ENCODE measurements around the gene RTN1. TPM values are rescaled to one million over a fixed set of nuclear protein-coding genes. Genes with fewer than 3 reads are reported as not detected.

RTN1 gene
- total RNA-seq, 4 donors from 2014 or later = 2.4 to 4.9 (median 4.6) TPM; not detected in 1

- Histone ChIP-seq H3K9me3 (no peaks in the 10 kb centered on the region), H3K27me3 (no peaks in the 10 kb centered on the region), H3K36me3 (no peaks in the 10 kb centered on the region), H3K4me3 (no peak overlapping the region), H3K27ac (no peak overlapping the region), H3K4me1 (peaks cover 0 to 4% (median 0%) of the 10 kb centered on the region in 4 donors)
- 69 to 71% methylated on average over 6 to 10 of the region's 10 CpGs for WGBS, 2 donors (ENCODE audit: low coverage in 1 of 2)
- TF ChIP-seq, protein P1, sequence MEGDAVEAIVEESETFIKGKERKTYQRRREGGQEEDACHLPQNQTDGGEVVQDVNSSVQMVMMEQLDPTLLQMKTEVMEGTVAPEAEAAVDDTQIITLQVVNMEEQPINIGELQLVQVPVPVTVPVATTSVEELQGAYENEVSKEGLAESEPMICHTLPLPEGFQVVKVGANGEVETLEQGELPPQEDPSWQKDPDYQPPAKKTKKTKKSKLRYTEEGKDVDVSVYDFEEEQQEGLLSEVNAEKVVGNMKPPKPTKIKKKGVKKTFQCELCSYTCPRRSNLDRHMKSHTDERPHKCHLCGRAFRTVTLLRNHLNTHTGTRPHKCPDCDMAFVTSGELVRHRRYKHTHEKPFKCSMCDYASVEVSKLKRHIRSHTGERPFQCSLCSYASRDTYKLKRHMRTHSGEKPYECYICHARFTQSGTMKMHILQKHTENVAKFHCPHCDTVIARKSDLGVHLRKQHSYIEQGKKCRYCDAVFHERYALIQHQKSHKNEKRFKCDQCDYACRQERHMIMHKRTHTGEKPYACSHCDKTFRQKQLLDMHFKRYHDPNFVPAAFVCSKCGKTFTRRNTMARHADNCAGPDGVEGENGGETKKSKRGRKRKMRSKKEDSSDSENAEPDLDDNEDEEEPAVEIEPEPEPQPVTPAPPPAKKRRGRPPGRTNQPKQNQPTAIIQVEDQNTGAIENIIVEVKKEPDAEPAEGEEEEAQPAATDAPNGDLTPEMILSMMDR (IDR thresholded peaks at IDR 0.05) = no peak
- TF ChIP-seq EP300 (IDR thresholded peaks at IDR 0.05; ENCODE audit: low read depth) (no peak), POLR2AphosphoS5 (IDR thresholded peaks at IDR 0.05) (no peak), POLR2A (IDR thresholded peaks at IDR 0.05) (no peak)
- DNase-seq = no peak
- in situ Hi-C loops (cut with MboI; ENCODE audit: low pct_ligation_motif_present in 1 of 4, low pct_unique_long_range_greater_than_20kb in 1 of 4, low sequenced_read_pairs in 3 of 4) (loop anchor here in 2 of 4 donors (10.0 to 25.0 kb wide), 2 partner anchors 449 to 461 kb away; no protein-coding TSS in a partner anchor), intact Hi-C loops (cut with DNase I; ENCODE audit: low total_unique reads) (no loop called here)
These were observed 284.6 kb downstream of the RTN1 start for GRCh38 chr14:59585891-59586554.

DNA sequence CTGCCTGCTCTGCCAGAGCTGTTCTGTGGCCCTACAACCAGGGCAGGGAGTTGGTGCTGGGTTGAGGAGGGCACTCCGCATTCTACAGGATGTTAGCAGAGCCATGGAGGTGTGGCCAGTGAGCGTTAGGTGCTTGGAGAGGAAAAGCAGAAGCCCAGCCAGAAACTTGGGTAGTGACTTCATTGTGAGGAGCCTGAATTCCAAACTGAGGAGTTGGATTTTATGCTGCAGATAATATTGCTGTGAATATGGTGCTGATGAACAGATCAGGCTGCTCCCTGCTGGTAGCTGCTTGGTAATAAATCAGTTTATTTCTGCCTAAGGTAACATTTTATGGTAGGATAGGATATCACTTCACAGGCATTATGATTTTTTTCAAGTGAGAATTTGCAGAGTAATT, 286.8 kb downstream of the RTN1 start:
- 58% methylated on average over 2 of the region's 2 CpGs; no CpG with 5 or more reads in 1 of the 2 donors for WGBS, 2 donors (ENCODE audit: low coverage in 1 of 2)
- no peaks in the 10 kb centered on the region for H3K9me3 ChIP-seq
- no peak overlapping the region for H3K4me3 ChIP-seq
- DNase-seq = no peak
- in situ Hi-C loops (cut with MboI; ENCODE audit: low pct_ligation_motif_present in 1 of 4, low pct_unique_long_range_greater_than_20kb in 1 of 4, low sequenced_read_pairs in 3 of 4) = loop anchor here in 2 of 4 donors (10.0 to 25.0 kb wide), 2 partner anchors 446 to 459 kb away; no protein-coding TSS in a partner anchor
- no peak for TF ChIP-seq POLR2AphosphoS5 (IDR thresholded peaks at IDR 0.05)
- TF ChIP-seq EP300 (IDR thresholded peaks at IDR 0.05; ENCODE audit: low read depth) = no peak
- no peak for TF ChIP-seq POLR2A (IDR thresholded peaks at IDR 0.05)
- TF ChIP-seq, protein P1 (IDR thresholded peaks at IDR 0.05) = no peak
- H3K4me1 ChIP-seq = peaks cover 0 to 4% (median 0%) of the 10 kb centered on the region in 4 donors
- intact Hi-C loops (cut with DNase I; ENCODE audit: low total_unique reads) = no loop called here
- no peak overlapping the region for H3K27ac ChIP-seq
- no peaks in the 10 kb centered on the region for H3K27me3 ChIP-seq
- H3K36me3 ChIP-seq = no peaks in the 10 kb centered on the region

DNA sequence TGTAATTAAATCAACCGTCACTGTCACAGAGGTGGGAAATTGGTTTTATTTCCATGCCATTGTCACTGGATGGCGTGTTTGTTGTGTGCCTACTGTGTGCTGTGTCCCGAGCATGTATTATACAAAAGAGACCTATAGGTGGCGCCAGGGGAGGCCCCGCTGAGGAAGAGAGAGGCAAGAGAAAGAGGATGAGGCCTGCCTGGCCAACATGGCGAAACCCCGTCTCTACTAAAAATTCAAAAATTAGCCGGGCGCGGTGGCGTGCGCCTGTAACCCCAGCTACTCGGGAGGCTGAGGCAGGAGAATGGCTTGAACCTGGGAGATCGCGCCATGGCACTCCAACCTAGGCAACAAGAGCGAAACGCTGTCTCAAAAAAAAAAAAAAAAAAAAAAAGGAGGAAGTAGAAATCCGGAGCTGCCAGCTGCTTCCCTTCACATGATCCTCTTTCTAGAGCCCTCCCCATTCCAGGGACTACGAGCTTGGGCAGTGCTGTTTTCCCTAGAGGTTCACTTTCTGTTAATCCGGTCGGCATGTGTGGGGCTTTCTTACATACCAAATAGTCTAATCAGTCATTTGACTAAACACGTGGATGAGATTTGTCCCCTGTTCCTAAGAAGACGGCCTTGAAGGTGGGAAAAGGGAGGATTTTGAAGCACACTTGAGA, 287.6 kb downstream of the RTN1 start:
- DNase-seq = no peak
- no peaks in the 10 kb centered on the region for H3K9me3 ChIP-seq
- 83 to 85% methylated on average over 20 to 23 of the region's 23 CpGs for WGBS, 2 donors (ENCODE audit: low coverage in 1 of 2)
- H3K36me3 ChIP-seq = no peaks in the 10 kb centered on the region
- no peak overlapping the region for H3K4me3 ChIP-seq
- no peak overlapping the region for H3K27ac ChIP-seq
- peaks cover 0 to 4% (median 0%) of the 10 kb centered on the region in 4 donors for H3K4me1 ChIP-seq
- TF ChIP-seq POLR2AphosphoS5 (IDR thresholded peaks at IDR 0.05) = no peak
- no peak for TF ChIP-seq POLR2A (IDR thresholded peaks at IDR 0.05)
- TF ChIP-seq EP300 (IDR thresholded peaks at IDR 0.05; ENCODE audit: low read depth) = no peak
- TF ChIP-seq, protein P1 (IDR thresholded peaks at IDR 0.05) = no peak
- H3K27me3 ChIP-seq = no peaks in the 10 kb centered on the region
- in situ Hi-C loops (cut with MboI; ENCODE audit: low pct_ligation_motif_present in 1 of 4, low pct_unique_long_range_greater_than_20kb in 1 of 4, low sequenced_read_pairs in 3 of 4) = loop anchor here in 2 of 4 donors (10.0 to 25.0 kb wide), 2 partner anchors 446 to 458 kb away; no protein-coding TSS in a partner anchor
- intact Hi-C loops (cut with DNase I; ENCODE audit: low total_unique reads) = no loop called here

DNA sequence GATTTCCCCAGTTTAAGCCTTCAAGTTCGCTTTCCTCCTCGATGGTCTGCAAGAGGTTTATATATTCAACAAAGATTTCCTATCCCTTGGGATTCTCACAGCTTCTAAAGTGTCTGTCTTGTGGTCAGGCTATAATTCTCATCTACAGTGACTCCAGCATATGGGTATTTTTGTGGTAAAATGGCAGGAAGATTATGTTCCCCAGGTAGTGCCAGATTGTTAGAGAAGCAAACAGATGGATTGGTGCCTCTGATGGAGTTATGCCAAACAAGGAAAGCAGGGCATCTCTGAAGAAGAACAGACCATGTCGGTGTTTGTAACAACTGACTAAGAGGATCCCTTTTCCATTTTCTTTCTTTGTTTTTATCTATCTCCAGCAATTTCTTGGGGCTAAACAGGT, 288.4 kb downstream of the RTN1 start:
- no peak overlapping the region for H3K4me3 ChIP-seq
- in situ Hi-C loops (cut with MboI; ENCODE audit: low pct_ligation_motif_present in 1 of 4, low pct_unique_long_range_greater_than_20kb in 1 of 4, low sequenced_read_pairs in 3 of 4) (loop anchor here in 2 of 4 donors (10.0 to 25.0 kb wide), 2 partner anchors 445 to 457 kb away; no protein-coding TSS in a partner anchor), intact Hi-C loops (cut with DNase I; ENCODE audit: low total_unique reads) (no loop called here)
- H3K27me3 ChIP-seq = no peaks in the 10 kb centered on the region
- H3K36me3 ChIP-seq = no peaks in the 10 kb centered on the region
- peaks cover 0 to 4% (median 0%) of the 10 kb centered on the region in 4 donors for H3K4me1 ChIP-seq
- TF ChIP-seq POLR2AphosphoS5 (IDR thresholded peaks at IDR 0.05) (no peak), POLR2A (IDR thresholded peaks at IDR 0.05) (no peak), EP300 (IDR thresholded peaks at IDR 0.05; ENCODE audit: low read depth) (no peak)
- TF ChIP-seq, protein P1 (IDR thresholded peaks at IDR 0.05) = no peak
- no peak overlapping the region for H3K27ac ChIP-seq
- no peak for DNase-seq
- H3K9me3 ChIP-seq = no peaks in the 10 kb centered on the region
- WGBS, 2 donors (ENCODE audit: low coverage in 1 of 2) = 78 to 81% methylated on average over 3 of the region's 3 CpGs

Data from transverse colon (tissue), 4 donors.